Body of pancreas (tissue), 4 donors: ENCODE measurements around the gene FERMT1. TPM values are rescaled to one million over a fixed set of nuclear protein-coding genes. Genes with fewer than 3 reads are reported as not detected.

Experiments
- ATAC-seq: fragments of 150-250 bp; one replicate; pipeline ENCODE4 v1.9.1; 2016
- DNase-seq, 4 donors: peaks; one replicate each; pipeline ENCODE4 v3.0.0-alpha.2; 2019
- H3K27ac ChIP-seq, 4 donors: fragments of 200-600 bp; sonication (generic); 1 replicate in 3 of 4; 2 replicates in 1 of 4; pipeline versions ENCODE4 v1.5.1 to v1.6.1; 2016 to 2019; ENCODE audit warnings: mild to moderate bottlenecking in 1 of 4, mixed read lengths in 1 of 4, moderate library complexity in 1 of 4
- H3K27me3 ChIP-seq, 2 donors: fragments of 200-600 bp; sonication (generic); one replicate each; pipeline ENCODE4 v1.6.0; 2016; ENCODE audit warnings: mild to moderate bottlenecking in 1 of 2
- H3K36me3 ChIP-seq, 2 donors: fragments of 200-600 bp; sonication (generic); replicated peaks in 1 of 2; 2 replicates each; pipeline ENCODE4 v1.5.1; 2016; ENCODE audit warnings: low read depth in 2 of 2; ENCODE audit not compliant: insufficient read depth in 1 of 2
- H3K4me1 ChIP-seq: fragments of 200-600 bp; sonication (generic); one replicate; pipeline ENCODE4 v1.6.0; 2016
- H3K4me3 ChIP-seq, 2 donors: fragments of 200-600 bp; sonication (generic); 1 replicate in 1 of 2; 2 replicates in 1 of 2; pipeline ENCODE4 v1.5.1; 2016 to 2019
- H3K9me3 ChIP-seq, 3 donors: fragments of 200-600 bp; sonication (generic); 1 replicate in 2 of 3; 2 replicates in 1 of 3; pipeline ENCODE4 v1.5.1; 2016
- POLR2A ChIP-seq, 3 donors: fragments of 450-650 bp; IDR thresholded peaks; one replicate each; pipeline ENCODE4 v1.6.1; 2016; ENCODE audit warnings: antibody characterized with exemption in 3 of 3, mild to moderate bottlenecking in 2 of 3
- WGBS, 2 donors: methylation state at CpG; one replicate each; pipeline ENCODE4 v1.1.5; 2017; 5-methylcytosine and 5-hydroxymethylcytosine counted together
- intact Hi-C: fragments of 100-400 bp; cut with DNase I; formaldehyde crosslinking; loops from one replicate; pipeline ENCODE4 v1.15.1; 2023
- total RNA-seq, 2 donors: library from RNA; depleted of rRNA; stranded (reverse); fragments of >200 nt; gene quantifications; one replicate each; pipeline ENCODE4 v1.1.0, GENCODE V29; 2016
- TF ChIP-seq, protein P1 (sequence below), 7 experiments: fragments of 450-650 bp in 4 of 7; fragments of 200-600 bp in 3 of 7; sonication (generic) in 3 of 7; IDR thresholded peaks; one replicate each; pipeline ENCODE4 v1.5.1; 2016 to 2019; ENCODE audit warnings: antibody characterized with exemption in 7 of 7

The FERMT1 gene
- total RNA-seq, 2 donors from 2014 or later: 3.0 to 5.7 TPM

DNA sequence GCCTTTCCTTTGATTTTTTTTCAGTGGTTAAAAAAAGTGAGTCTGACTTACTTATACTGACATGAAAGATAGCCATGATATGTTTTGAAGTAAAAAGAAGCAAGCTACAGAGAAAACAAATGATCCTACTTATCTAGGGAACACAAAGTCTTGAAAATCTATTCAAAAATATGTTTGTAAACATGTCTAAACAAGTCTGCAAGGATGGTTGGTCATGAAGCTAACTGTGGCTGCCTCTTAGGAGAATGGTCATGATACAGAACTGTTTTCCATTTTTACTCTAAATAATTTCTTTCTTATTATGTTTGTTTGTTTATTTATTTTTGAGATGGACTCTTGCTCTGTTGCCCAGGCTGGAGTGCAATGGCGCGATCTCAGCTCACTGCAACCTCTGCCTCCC, 21.5 kb downstream of the FERMT1 start:
- intact Hi-C loops: no loop called here
- H3K4me3 ChIP-seq: no peak overlapping the region
- WGBS, 2 donors: 89 to 100% methylated on average over 2 of the region's 2 CpGs
- no peaks in the 10 kb centered on the region for H3K36me3 ChIP-seq
- H3K4me1 ChIP-seq: no peaks in the 10 kb centered on the region
- DNase-seq (no peak), ATAC-seq (no peak)
- H3K9me3 ChIP-seq: no peaks in the 10 kb centered on the region
- H3K27me3 ChIP-seq: no peaks in the 10 kb centered on the region
- TF ChIP-seq POLR2A (IDR thresholded peaks at IDR 0.05): no peak
- TF ChIP-seq, protein P1, sequence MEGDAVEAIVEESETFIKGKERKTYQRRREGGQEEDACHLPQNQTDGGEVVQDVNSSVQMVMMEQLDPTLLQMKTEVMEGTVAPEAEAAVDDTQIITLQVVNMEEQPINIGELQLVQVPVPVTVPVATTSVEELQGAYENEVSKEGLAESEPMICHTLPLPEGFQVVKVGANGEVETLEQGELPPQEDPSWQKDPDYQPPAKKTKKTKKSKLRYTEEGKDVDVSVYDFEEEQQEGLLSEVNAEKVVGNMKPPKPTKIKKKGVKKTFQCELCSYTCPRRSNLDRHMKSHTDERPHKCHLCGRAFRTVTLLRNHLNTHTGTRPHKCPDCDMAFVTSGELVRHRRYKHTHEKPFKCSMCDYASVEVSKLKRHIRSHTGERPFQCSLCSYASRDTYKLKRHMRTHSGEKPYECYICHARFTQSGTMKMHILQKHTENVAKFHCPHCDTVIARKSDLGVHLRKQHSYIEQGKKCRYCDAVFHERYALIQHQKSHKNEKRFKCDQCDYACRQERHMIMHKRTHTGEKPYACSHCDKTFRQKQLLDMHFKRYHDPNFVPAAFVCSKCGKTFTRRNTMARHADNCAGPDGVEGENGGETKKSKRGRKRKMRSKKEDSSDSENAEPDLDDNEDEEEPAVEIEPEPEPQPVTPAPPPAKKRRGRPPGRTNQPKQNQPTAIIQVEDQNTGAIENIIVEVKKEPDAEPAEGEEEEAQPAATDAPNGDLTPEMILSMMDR (IDR thresholded peaks at IDR 0.05): no peak
- no peak overlapping the region for H3K27ac ChIP-seq

DNA sequence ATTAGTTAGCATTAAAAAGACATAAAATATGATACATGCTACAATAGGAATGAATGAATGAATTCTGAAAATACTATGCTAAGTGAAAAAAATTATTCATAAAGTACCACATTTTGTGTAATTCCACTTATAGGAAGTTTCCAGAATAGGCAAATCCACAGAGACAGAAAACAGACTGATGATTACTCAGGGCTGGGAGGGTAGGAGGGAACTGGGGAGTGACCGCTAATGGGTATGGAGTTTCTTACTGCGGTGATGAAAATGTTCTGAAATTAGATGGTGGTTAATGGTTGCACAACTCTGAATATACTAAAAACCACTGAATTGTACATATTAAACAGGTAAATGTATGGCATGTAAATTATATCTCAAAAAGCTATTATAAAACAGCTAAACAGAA, 22.6 kb downstream of the FERMT1 start:
- Histone ChIP-seq H3K4me3 (no peak overlapping the region), H3K27ac (no peak overlapping the region), H3K9me3 (no peaks in the 10 kb centered on the region), H3K27me3 (no peaks in the 10 kb centered on the region), H3K36me3 (no peaks in the 10 kb centered on the region), H3K4me1 (no peaks in the 10 kb centered on the region)
- intact Hi-C loops: no loop called here
- WGBS, 2 donors: 75 to 97% methylated on average over 2 of the region's 2 CpGs
- no peak for ATAC-seq
- DNase-seq: no peak
- no peak for TF ChIP-seq POLR2A (IDR thresholded peaks at IDR 0.05)
- TF ChIP-seq, protein P1 (IDR thresholded peaks at IDR 0.05): no peak

DNA sequence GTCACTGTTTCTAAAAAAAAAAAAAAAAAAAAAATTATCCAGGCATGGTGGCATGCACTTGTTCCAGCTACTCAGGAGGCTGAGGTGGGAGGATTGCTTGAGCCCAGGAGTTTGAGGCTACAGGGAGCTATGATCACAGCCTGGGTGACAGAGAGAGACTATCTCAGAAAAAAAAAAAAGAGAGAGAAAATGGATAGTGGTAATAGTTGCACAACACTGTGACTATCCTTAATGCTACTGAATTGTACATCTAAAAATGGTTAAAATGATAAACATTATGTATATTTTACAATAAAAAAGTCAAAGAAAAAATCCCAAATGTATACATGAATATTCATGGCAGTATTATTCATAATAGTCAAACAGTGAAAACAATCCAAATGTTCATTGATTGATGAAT, 23.0 kb downstream of the FERMT1 start:
- no peak overlapping the region for H3K27ac ChIP-seq
- intact Hi-C loops: no loop called here
- ATAC-seq (no peak), DNase-seq (no peak)
- H3K4me1 ChIP-seq: no peaks in the 10 kb centered on the region
- H3K9me3 ChIP-seq: no peaks in the 10 kb centered on the region
- TF ChIP-seq, protein P1 (IDR thresholded peaks at IDR 0.05): no peak
- no peak for TF ChIP-seq POLR2A (IDR thresholded peaks at IDR 0.05)
- H3K4me3 ChIP-seq: no peak overlapping the region
- H3K27me3 ChIP-seq: no peaks in the 10 kb centered on the region
- no peaks in the 10 kb centered on the region for H3K36me3 ChIP-seq

DNA sequence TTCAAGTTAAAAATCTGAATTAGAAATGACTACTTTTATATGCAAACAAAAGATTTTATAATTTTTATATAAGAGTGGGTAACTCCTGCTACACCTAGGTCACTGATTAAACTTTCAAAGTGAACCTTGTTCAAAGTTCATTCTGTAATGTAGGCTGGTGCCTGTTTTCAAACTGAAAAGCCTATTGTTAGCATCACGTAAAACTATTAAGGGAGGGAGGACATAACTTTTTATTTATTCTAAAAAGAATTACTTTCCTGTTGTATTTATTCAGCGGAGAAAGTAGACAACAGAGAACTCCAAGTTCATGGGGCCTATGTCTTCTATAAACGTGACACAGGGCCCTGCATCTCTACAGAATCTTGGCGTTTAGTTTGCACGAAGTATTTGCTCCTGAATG, 27.4 kb downstream of the FERMT1 start:
- no peak overlapping the region for H3K27ac ChIP-seq
- no peaks in the 10 kb centered on the region for H3K4me1 ChIP-seq
- H3K9me3 ChIP-seq: no peaks in the 10 kb centered on the region
- no peak for DNase-seq
- 52 to 62% methylated on average over 5 of the region's 5 CpGs for WGBS, 2 donors
- no peaks in the 10 kb centered on the region for H3K36me3 ChIP-seq
- intact Hi-C loops: no loop called here
- TF ChIP-seq, protein P1 (IDR thresholded peaks at IDR 0.05): no peak
- TF ChIP-seq POLR2A (IDR thresholded peaks at IDR 0.05): no peak
- no peak overlapping the region for H3K4me3 ChIP-seq
- ATAC-seq: no peak
- H3K27me3 ChIP-seq: no peaks in the 10 kb centered on the region

DNA sequence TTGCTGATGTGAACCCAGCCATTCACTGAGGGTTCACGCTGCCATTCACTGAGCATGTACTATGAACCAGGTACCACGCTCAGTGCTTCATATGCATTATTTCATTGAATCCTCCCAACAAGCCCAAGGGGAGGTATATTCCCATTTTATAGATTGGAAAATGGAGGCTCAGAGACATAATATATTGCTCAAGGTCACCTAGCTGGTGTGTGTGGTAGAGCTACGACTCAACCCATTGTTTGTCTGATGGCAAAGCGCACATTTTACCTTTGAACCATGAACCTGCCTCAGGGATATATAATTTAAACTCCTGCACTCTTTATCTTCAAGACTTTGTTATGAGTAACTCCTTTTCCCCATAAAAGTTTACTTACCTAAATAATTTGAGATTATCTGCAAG, 28.3 kb downstream of the FERMT1 start:
- H3K27me3 ChIP-seq: no peaks in the 10 kb centered on the region
- ATAC-seq (no peak), DNase-seq (no peak)
- no peaks in the 10 kb centered on the region for H3K36me3 ChIP-seq
- no peaks in the 10 kb centered on the region for H3K9me3 ChIP-seq
- H3K4me3 ChIP-seq: no peak overlapping the region
- intact Hi-C loops: no loop called here
- no peaks in the 10 kb centered on the region for H3K4me1 ChIP-seq
- H3K27ac ChIP-seq: no peak overlapping the region
- TF ChIP-seq, protein P1 (IDR thresholded peaks at IDR 0.05): no peak
- no peak for TF ChIP-seq POLR2A (IDR thresholded peaks at IDR 0.05)
- 92 to 95% methylated on average over 4 of the region's 4 CpGs for WGBS, 2 donors
